K562 (cell line): ENCODE measurements around the gene JUND. TPM values are rescaled to one million over a fixed set of nuclear protein-coding genes. Genes with fewer than 3 reads are reported as not detected.

Experiments used
- ATAC-seq: fragments of 200-7000 bp; cut with Tn5 transposase; 3 replicates; pipeline ENCODE4 v1.9.1; 2020; ENCODE audit warnings: moderate library complexity
- BruUV-seq: library from RNA; stranded (reverse); fragments of 400-500 nt; replicated peaks from 2 replicates; lab custom pipeline; 2021; lab: Mats Ljungman, UMichigan
- CTCF ChIA-PET: fragments of 300-600 bp; formaldehyde crosslinking; extraction: SDS; loops from one replicate; lab custom pipeline; 2021; ENCODE audit warnings: low intra/inter-chr PET ratio; lab: Yijun Ruan, JAX
- POLR2A ChIA-PET: fragments of 300-600, 350-650 bp; sonication (Branson Sonifier 250); formaldehyde crosslinking; extraction: SDS; loops from one replicate; lab custom pipeline; 2021; ENCODE audit warnings: antibody characterized with exemption, inconsistent platforms; lab: Yijun Ruan, JAX
- DNase-seq, 4 experiments: peaks; one replicate each; pipeline versions ENCODE4 v3.0.0 to v3.0.0-alpha.2; 2011 to 2018; ENCODE audit warnings: low spot score in 3 of 4, mixed read lengths in 3 of 4; ENCODE audit errors: extremely low read depth in 1 of 4
- FAIRE-seq: peaks from 2 replicates; lab custom pipeline; 2011; peaks lifted over from hg19 to GRCh38; lab: Jason Lieb, UNC
- H2AFZ ChIP-seq: 2 replicates; pipeline ENCODE4 v1.6.0; 2011; ENCODE audit warnings: low read depth, low read length, control low read depth, inconsistent platforms
- H3K27ac ChIP-seq: fragments of 200-600 bp; 3 replicates; pipeline ENCODE4 v1.8.0; 2011; ENCODE audit warnings: low read depth, mild to moderate bottlenecking, control low read depth, inconsistent platforms, low read length, moderate library complexity, mixed read lengths; ENCODE audit errors: extremely low read depth
- H3K27me3 ChIP-seq, 2 experiments: fragments of 300-600 bp in 1 of 2; 2 replicates in 1 of 2; 3 replicates in 1 of 2; pipeline versions ENCODE4 v1.6.0 to v1.8.0; 2011; ENCODE audit warnings: inconsistent platforms in 2 of 2, low read length in 2 of 2, mild to moderate bottlenecking in 1 of 2, mixed read lengths in 1 of 2, moderate library complexity in 1 of 2; ENCODE audit not compliant: control insufficient read depth in 2 of 2, insufficient read depth in 2 of 2
- H3K36me3 ChIP-seq: fragments of 300-600 bp; 3 replicates; pipeline ENCODE4 v1.8.0; 2011; ENCODE audit warnings: mild to moderate bottlenecking, low read length, inconsistent platforms; ENCODE audit not compliant: control insufficient read depth, insufficient read depth
- H3K4me1 ChIP-seq, 2 experiments: fragments of 200-600 bp in 1 of 2; replicated peaks in 1 of 2; 2 replicates in 1 of 2; 3 replicates in 1 of 2; pipeline versions ENCODE4 v1.5.1 to v1.8.0; 2011; ENCODE audit warnings: inconsistent platforms in 2 of 2, low read length in 2 of 2, mild to moderate bottlenecking in 1 of 2, mixed read lengths in 1 of 2, moderate library complexity in 1 of 2; ENCODE audit not compliant: control insufficient read depth in 2 of 2, insufficient read depth in 2 of 2
- H3K4me2 ChIP-seq: 2 replicates; pipeline ENCODE4 v1.6.1; 2011; ENCODE audit warnings: low read length, control low read depth, inconsistent platforms, mixed read lengths; ENCODE audit not compliant: insufficient read depth
- H3K4me3 ChIP-seq: fragments of 200-600 bp; sonication (generic), shearing (Covaris generic); 2 replicates; pipeline ENCODE4 v1.5.1; 2016; ENCODE audit warnings: control low read depth, inconsistent platforms
- H3K79me2 ChIP-seq: fragments of 200-600 bp; 3 replicates; pipeline ENCODE4 v1.8.0; 2011; ENCODE audit warnings: low read length, inconsistent platforms; ENCODE audit not compliant: control insufficient read depth, insufficient read depth
- H3K9ac ChIP-seq, 2 experiments: 2 replicates each; pipeline versions ENCODE4 v1.6.0 to v1.6.1; 2011; ENCODE audit warnings: low read depth in 2 of 2, low read length in 2 of 2, control low read depth in 1 of 2, inconsistent platforms in 1 of 2, mild to moderate bottlenecking in 1 of 2, mixed read lengths in 1 of 2; ENCODE audit not compliant: insufficient read depth in 1 of 2
- H3K9me1 ChIP-seq: one replicate; pipeline ENCODE4 v1.6.0; 2011; ENCODE audit warnings: inconsistent platforms, mild to moderate bottlenecking, low read length, moderate library complexity; ENCODE audit not compliant: control insufficient read depth, insufficient read depth
- H3K9me3 ChIP-seq: replicated peaks from 2 replicates; pipeline ENCODE4 v1.5.1; 2011; ENCODE audit warnings: low read depth, low read length, inconsistent platforms; ENCODE audit not compliant: control insufficient read depth, insufficient read depth
- H4K20me1 ChIP-seq: replicated peaks from 2 replicates; pipeline ENCODE4 v1.6.1; 2011; ENCODE audit warnings: low read length, inconsistent platforms, mixed read lengths; ENCODE audit not compliant: control insufficient read depth, insufficient read depth
- CREBBP ChIP-seq: IDR thresholded peaks from one replicate; pipeline ENCODE4 v1.6.1; 2012; ENCODE audit warnings: low read depth, mild to moderate bottlenecking, control low read depth, inconsistent platforms, low read length
- ESRRA ChIP-seq: fragments of 450-650 bp; IDR thresholded peaks from 2 replicates; pipeline ENCODE4 v1.6.1; 2014; ENCODE audit warnings: low read depth, mild to moderate bottlenecking, moderate library complexity, borderline replicate concordance
- NRF1 ChIP-seq, 2 experiments: fragments of 450-650 bp; IDR thresholded peaks in 1 of 2; conservative IDR thresholded peaks in 1 of 2; 2 replicates each; pipeline ENCODE4 v1.6.1; 2014; ENCODE audit warnings: mild to moderate bottlenecking in 2 of 2
- PCBP2 ChIP-seq: fragments of 200-400 bp; formaldehyde crosslinking; IDR thresholded peaks from 2 replicates; pipeline ENCODE4 v1.6.1; 2018; ENCODE audit warnings: low read length, low read depth, mild to moderate bottlenecking, moderate library complexity; ENCODE audit not compliant: poor library complexity, severe bottlenecking
- RB1 ChIP-seq: fragments of 450-650 bp; IDR thresholded peaks from 2 replicates; pipeline ENCODE4 v1.6.1; 2017; ENCODE audit warnings: low read depth, mild to moderate bottlenecking
- RFX5 ChIP-seq: IDR thresholded peaks from 2 replicates; pipeline ENCODE4 v1.6.1; 2011; ENCODE audit warnings: low read depth, mild to moderate bottlenecking, improper control_type of control experiment, low read length
- RNF2 ChIP-seq: sonication (generic); IDR thresholded peaks from 2 replicates; pipeline ENCODE4 v1.6.1; 2016
- SIN3A ChIP-seq, 2 experiments: fragments of 150-350 bp in 1 of 2; IDR thresholded peaks; 2 replicates each; pipeline ENCODE4 v1.6.1; 2011 to 2016; ENCODE audit warnings: borderline replicate concordance in 2 of 2, low read depth in 2 of 2, low read length in 2 of 2, mild to moderate bottlenecking in 2 of 2, moderate library complexity in 2 of 2; ENCODE audit not compliant: control insufficient read depth in 1 of 2
- SP1 ChIP-seq: sonication (generic); formaldehyde crosslinking; IDR thresholded peaks from 2 replicates; pipeline ENCODE4 v1.8.1; 2022; ENCODE audit warnings: mild to moderate bottlenecking, missing genetic modification reagents
- SP2 ChIP-seq: IDR thresholded peaks from 2 replicates; pipeline ENCODE4 v1.6.1; 2011; ENCODE audit warnings: mild to moderate bottlenecking, low read depth, low read length, moderate library complexity; ENCODE audit not compliant: poor library complexity, severe bottlenecking; ENCODE audit errors: extremely low read depth
- SUPT5H ChIP-seq: fragments of 450-650 bp; IDR thresholded peaks from 2 replicates; pipeline ENCODE4 v1.6.1; 2016
- ZNF217 ChIP-seq: sonication (generic); formaldehyde crosslinking; IDR thresholded peaks from 2 replicates; pipeline ENCODE4 v1.8.0; 2022; ENCODE audit warnings: mild to moderate bottlenecking, missing genetic modification reagents
- ZNF436 ChIP-seq: fragments of 250-450, 450-650 bp; sonication (Bioruptor Pico); formaldehyde crosslinking; IDR thresholded peaks from 2 replicates; pipeline ENCODE4 v1.7.0; 2020; ENCODE audit warnings: mild to moderate bottlenecking
- ZNF583 ChIP-seq: fragments of 250-450 bp; sonication (Bioruptor Pico); IDR thresholded peaks from 2 replicates; pipeline ENCODE4 v1.4.0; 2020
- WGBS: fragments of 100-300 bp; shearing (Covaris generic); methylation state at CpG from one replicate; pipeline ENCODE4 v1.1.6; 2016; ENCODE audit warnings: low coverage, mixed read lengths; ENCODE audit not compliant: insufficient coverage; ENCODE audit errors: missing lambda C conversion rate; 5-methylcytosine and 5-hydroxymethylcytosine counted together
- in situ Hi-C: fragments of 300-500 bp; cut with MboI; formaldehyde crosslinking; loops from 4 replicates; pipeline ENCODE4 v1.15.0; 2018; ENCODE audit warnings: inconsistent platforms, mixed read lengths
- intact Hi-C: fragments of 100-400 bp; cut with micrococcal nuclease; formaldehyde crosslinking; loops from 2 replicates; pipeline ENCODE4 v1.14.2; 2022
- polyA plus RNA-seq, 8 experiments: library from polyadenylated mRNA; depleted of rRNA in 4 of 8; stranded (reverse) in 5 of 8; unstranded in 3 of 8; fragments of >200 nt; fragmentation: Nextera tagmentation in 2 of 8; fragmentation: Illumina TruSeq in 1 of 8; extraction: Ambion mirVana in 2 of 8; extraction: Trizol in 1 of 8; gene quantifications; 2 replicates each; pipeline versions ENCODE4 v1.2.1 to v1.2.3, GENCODE V29; 2011 to 2014; ENCODE audit warnings: inconsistent platforms in 1 of 8, missing spikeins in 1 of 8
- total RNA-seq, 7 experiments: library from RNA; depleted of rRNA in 6 of 7; stranded (reverse); fragments of >200 nt in 6 of 7; fragmentation: Illumina TruSeq in 2 of 7; extraction: Trizol in 2 of 7; gene quantifications; 2 replicates each; pipeline versions ENCODE4 v1.2.1 to v1.2.3, GENCODE V29; 2011 to 2021; ENCODE audit warnings: low replicate concordance in 1 of 7
- TF ChIP-seq, protein P1 (sequence below): fragments of 250-450 bp; sonication (Bioruptor Pico); IDR thresholded peaks from 2 replicates; pipeline ENCODE4 v1.8.0; 2022; ENCODE audit warnings: moderate library complexity, mild to moderate bottlenecking, inconsistent platforms
- TF ChIP-seq, protein P2 (sequence below): fragments of 250-450 bp; sonication (Bioruptor Pico); IDR thresholded peaks from 2 replicates; pipeline ENCODE4 v1.8.0; 2022; ENCODE audit warnings: inconsistent platforms
- TF ChIP-seq, protein P3 (sequence below): fragments of 450-650 bp; IDR thresholded peaks from 2 replicates; pipeline ENCODE4 v1.6.1; 2016; ENCODE audit warnings: missing biosample characterization, missing genetic modification characterization
- TF ChIP-seq, protein P4 (sequence below): sonication (generic); IDR thresholded peaks from 2 replicates; pipeline ENCODE4 v1.6.1; 2016

JUND gene
- total and polyA plus RNA-seq, 9 of the 15 experiments (the other 6 are each of a cell fraction or from before 2014, with no cell fraction given) = 6.4 to 286 (median 42.3) TPM

DNA sequence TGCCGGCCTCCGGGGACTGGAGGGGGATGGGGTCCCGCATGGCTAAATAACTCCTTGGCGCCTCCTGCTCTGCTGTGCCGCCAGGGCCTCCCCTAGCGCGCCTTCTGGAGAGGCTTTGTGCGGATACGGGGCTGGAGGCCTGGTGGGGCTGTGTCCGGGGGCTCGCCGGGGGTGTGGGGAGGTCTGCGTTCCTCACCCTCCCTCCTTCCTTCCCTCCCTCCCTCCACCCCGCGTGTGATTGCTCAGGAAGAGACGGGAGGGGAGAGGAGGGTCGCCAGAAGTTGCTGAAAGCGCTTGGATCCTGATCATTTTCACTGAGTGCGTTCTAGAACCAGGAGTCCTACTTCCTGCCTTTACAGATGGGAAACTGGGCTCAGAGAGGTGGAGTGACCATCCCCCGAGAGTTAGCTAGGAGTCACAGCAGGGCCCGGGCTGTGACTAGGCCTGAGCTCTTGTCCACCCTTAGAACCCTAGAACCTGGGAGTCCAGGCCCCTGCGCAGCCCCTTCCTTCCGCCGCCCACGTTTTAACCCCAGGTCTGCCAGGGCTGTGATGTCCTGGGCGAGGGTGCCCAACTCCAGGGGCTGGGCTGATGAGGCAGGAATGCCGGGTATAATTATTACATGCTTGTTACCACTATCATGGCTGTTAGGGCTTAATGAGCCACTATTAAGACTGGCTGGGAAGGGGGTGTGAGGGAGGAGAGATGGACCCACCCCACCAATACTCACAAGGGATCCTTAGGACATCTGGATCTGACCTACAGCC, 782 bp upstream of the JUND start:
- TSS peak; percentile 98 for BruUV-seq
- ATAC-seq = 0 out of 3 replicates have a peak, but pooled peaks have one; percentile 0
- POLR2A ChIA-PET = interaction anchor here (0.6 to 8.5 kb wide), 33 partner anchors 8 to 350 kb away, joined by 3 to 122 read pairs (median 10); partner anchors contain the start of genes CCDC124, GDF15, LSM4 and MPV17L2
- TF ChIP-seq NRF1 (conservative IDR thresholded peaks at IDR 0.05 in 1 of 2, IDR thresholded peaks at IDR 0.05 in 1 of 2) (peak; percentile 54 to 68), RNF2 (no peak; the same call in 1 of the 2 replicates), SIN3A (IDR thresholded peaks at IDR 0.05; ENCODE audit: borderline replicate concordance in 2 of 2, control insufficient read depth in 1 of 2, low read depth in 2 of 2, low read length in 2 of 2) (0 out of 4 replicates have a peak, but pooled peaks of 1 of the 2 experiments have one; percentile 5), SP1 (CRISPR knock-in tag) (peak; percentile 73), ZNF217 (CRISPR knock-in tag) (no peak), RFX5 (no peak), ESRRA (no peak), SP2 (no peak), RB1 (no peak), CREBBP (no peak), ZNF583 (CRISPR knock-in tag) (no peak), PCBP2 (no peak), SUPT5H (peak; percentile 83), ZNF436 (CRISPR knock-in tag) (no peak)
- TF ChIP-seq, protein P1, sequence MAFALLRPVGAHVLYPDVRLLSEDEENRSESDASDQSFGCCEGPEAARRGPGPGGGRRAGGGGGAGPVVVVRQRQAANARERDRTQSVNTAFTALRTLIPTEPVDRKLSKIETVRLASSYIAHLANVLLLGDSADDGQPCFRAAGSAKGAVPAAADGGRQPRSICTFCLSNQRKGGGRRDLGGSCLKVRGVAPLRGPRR (CRISPR knock-in tag) = no peak
- TF ChIP-seq, protein P2, sequence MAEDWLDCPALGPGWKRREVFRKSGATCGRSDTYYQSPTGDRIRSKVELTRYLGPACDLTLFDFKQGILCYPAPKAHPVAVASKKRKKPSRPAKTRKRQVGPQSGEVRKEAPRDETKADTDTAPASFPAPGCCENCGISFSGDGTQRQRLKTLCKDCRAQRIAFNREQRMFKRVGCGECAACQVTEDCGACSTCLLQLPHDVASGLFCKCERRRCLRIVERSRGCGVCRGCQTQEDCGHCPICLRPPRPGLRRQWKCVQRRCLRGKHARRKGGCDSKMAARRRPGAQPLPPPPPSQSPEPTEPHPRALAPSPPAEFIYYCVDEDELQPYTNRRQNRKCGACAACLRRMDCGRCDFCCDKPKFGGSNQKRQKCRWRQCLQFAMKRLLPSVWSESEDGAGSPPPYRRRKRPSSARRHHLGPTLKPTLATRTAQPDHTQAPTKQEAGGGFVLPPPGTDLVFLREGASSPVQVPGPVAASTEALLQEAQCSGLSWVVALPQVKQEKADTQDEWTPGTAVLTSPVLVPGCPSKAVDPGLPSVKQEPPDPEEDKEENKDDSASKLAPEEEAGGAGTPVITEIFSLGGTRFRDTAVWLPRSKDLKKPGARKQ (CRISPR knock-in tag) = no peak
- TF ChIP-seq, protein P3, sequence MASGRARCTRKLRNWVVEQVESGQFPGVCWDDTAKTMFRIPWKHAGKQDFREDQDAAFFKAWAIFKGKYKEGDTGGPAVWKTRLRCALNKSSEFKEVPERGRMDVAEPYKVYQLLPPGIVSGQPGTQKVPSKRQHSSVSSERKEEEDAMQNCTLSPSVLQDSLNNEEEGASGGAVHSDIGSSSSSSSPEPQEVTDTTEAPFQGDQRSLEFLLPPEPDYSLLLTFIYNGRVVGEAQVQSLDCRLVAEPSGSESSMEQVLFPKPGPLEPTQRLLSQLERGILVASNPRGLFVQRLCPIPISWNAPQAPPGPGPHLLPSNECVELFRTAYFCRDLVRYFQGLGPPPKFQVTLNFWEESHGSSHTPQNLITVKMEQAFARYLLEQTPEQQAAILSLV (tag) = no peak
- TF ChIP-seq, protein P4, sequence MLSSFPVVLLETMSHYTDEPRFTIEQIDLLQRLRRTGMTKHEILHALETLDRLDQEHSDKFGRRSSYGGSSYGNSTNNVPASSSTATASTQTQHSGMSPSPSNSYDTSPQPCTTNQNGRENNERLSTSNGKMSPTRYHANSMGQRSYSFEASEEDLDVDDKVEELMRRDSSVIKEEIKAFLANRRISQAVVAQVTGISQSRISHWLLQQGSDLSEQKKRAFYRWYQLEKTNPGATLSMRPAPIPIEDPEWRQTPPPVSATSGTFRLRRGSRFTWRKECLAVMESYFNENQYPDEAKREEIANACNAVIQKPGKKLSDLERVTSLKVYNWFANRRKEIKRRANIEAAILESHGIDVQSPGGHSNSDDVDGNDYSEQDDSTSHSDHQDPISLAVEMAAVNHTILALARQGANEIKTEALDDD = no peak

More for the DNA sequence above, 782 bp upstream of the JUND start:
- Histone ChIP-seq H3K4me2 (peak overlapping the region; percentile 95), H3K9ac (peak overlapping the region; percentile 95 to 99), H3K9me1 (peaks cover 12% of the 10 kb centered on the region), H2AFZ (peak overlapping the region; percentile 49; the same call in 1 of the 2 replicates), H4K20me1 (peaks cover 26% of the 10 kb centered on the region), H3K36me3 (peaks cover 19% of the 10 kb centered on the region), H3K4me3 (peak overlapping the region; percentile 50), H3K27ac (peak overlapping the region; percentile 100), H3K4me1 (peaks cover 21 to 55% of the 10 kb centered on the region in 2 experiments), H3K79me2 (peaks cover 47% of the 10 kb centered on the region), H3K9me3 (no peaks in the 10 kb centered on the region), H3K27me3 (no peaks in the 10 kb centered on the region)
- CTCF ChIA-PET = interaction anchor here (0.6 to 0.9 kb wide), 3 partner anchors 9 to 104 kb away, joined by 3 read pairs; no protein-coding TSS in a partner anchor
- in situ Hi-C loops = no loop called here
- intact Hi-C loops = no loop called here
- 0% methylated on average over 11 of the region's 27 CpGs for WGBS
- FAIRE-seq = no peak
- DNase-seq = no peak
